Uterus (tissue), 4 donors: ENCODE data around the gene CLDN25. TPM values are rescaled to one million over a fixed set of nuclear protein-coding genes. Genes with fewer than 3 reads are reported as not detected.
"Not testable (repeated sequence)": the region's sequence is repeated elsewhere in the genome, so short reads cannot be mapped to it uniquely, and the experiment has no call there.

Experiments
- DNase-seq, 2 donors: peaks; one replicate each; pipeline ENCODE4 v3.0.0-alpha.2; 2019 to 2020
- H3K27ac ChIP-seq, 2 donors: fragments of 200-600 bp; sonication (generic); 1 replicate in 1 of 2; 2 replicates in 1 of 2; pipeline ENCODE4 v1.5.1; 2016 to 2018
- H3K27me3 ChIP-seq, 2 donors: fragments of 200-600 bp; sonication (generic); one replicate each; pipeline ENCODE4 v1.5.1; 2018 to 2019; ENCODE audit warnings: control low read depth in 1 of 2
- H3K36me3 ChIP-seq, 2 donors: fragments of 200-600 bp; sonication (generic); one replicate each; pipeline ENCODE4 v1.5.1; 2019; ENCODE audit warnings: control low read depth in 1 of 2
- H3K4me1 ChIP-seq, 2 donors: fragments of 200-600 bp; sonication (generic); one replicate each; pipeline ENCODE4 v1.5.1; 2018 to 2019; ENCODE audit warnings: control low read depth in 1 of 2
- H3K4me3 ChIP-seq, 2 donors: fragments of 200-600 bp; sonication (generic); 1 replicate in 1 of 2; 2 replicates in 1 of 2; pipeline ENCODE4 v1.5.1; 2018 to 2019; ENCODE audit warnings: mild to moderate bottlenecking in 1 of 2
- H3K9me3 ChIP-seq, 2 donors: fragments of 200-600 bp; sonication (generic); one replicate each; pipeline ENCODE4 v1.5.1; 2019; ENCODE audit warnings: control low read depth in 1 of 2
- CTCF ChIP-seq, 4 experiments: fragments of 200-600 bp in 2 of 4; fragments of 450-650 bp in 2 of 4; sonication (generic) in 2 of 4; IDR thresholded peaks; one replicate each; pipeline ENCODE4 v1.5.1; 2016 to 2019; ENCODE audit warnings: antibody characterized with exemption in 4 of 4, mild to moderate bottlenecking in 2 of 4, moderate library complexity in 1 of 4
- POLR2A ChIP-seq, 2 donors: fragments of 450-650 bp; IDR thresholded peaks; one replicate each; pipeline ENCODE4 v1.6.1; 2016; ENCODE audit warnings: antibody characterized with exemption in 2 of 2, mild to moderate bottlenecking in 1 of 2, moderate library complexity in 1 of 2
- intact Hi-C: fragments of 100-400 bp; cut with DNase I; formaldehyde crosslinking; loops from one replicate; pipeline ENCODE4 v1.15.1; 2023; ENCODE audit warnings: low total_unique reads
- total RNA-seq, 4 donors: library from RNA; depleted of rRNA in 3 of 4; stranded (reverse); fragments of >200 nt in 3 of 4; gene quantifications; one replicate each; pipeline versions ENCODE4 v1.1.0 to v1.2.4, GENCODE V29; 2014 to 2023
- donor health status: DM: yes; HTN: yes; CAD: no.

The CLDN25 gene
- total RNA-seq, 4 donors from 2014 or later, result not detected

GRCh38 chr11:113760241-113760640, 19.4 kb upstream of the CLDN25 start:
- no peaks in the 10 kb centered on the region for H3K27me3 ChIP-seq
- H3K9me3 ChIP-seq, result no peaks in the 10 kb centered on the region
- no peak overlapping the region for H3K4me3 ChIP-seq
- no peaks in the 10 kb centered on the region for H3K36me3 ChIP-seq
- intact Hi-C loops, result no loop called here
- H3K4me1 ChIP-seq, result no peaks in the 10 kb centered on the region
- no peak for TF ChIP-seq CTCF (IDR thresholded peaks at IDR 0.05)
- TF ChIP-seq POLR2A (IDR thresholded peaks at IDR 0.05), result no peak
- DNase-seq, result no peak
- H3K27ac ChIP-seq, result no peak overlapping the region

DNA sequence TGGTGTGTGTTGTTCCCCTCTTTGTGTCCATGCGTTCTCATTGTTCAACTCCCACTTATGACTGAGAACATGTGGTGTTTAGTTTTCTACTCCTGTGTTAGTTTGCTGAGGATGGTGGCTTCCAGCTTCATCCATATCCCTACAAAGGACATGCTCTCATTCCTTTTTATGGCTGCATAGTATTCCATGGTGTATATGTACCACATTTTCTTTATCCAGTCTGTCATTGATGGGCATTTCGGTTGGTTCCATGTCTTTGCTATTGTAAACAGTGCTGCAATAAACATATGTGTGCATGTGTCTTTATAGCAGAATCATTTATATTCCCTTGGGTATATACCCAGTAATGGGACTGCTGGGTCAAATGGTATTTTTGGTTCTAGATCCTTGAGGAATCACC, 16.6 kb upstream of the CLDN25 start:
- H3K36me3 ChIP-seq, H3K4me3 ChIP-seq, H3K9me3 ChIP-seq, H3K4me1 ChIP-seq, H3K27ac ChIP-seq, intact Hi-C loops, H3K27me3 ChIP-seq, DNase-seq: not testable (repeated sequence)

GRCh38 chr11:113764527-113765219, 14.9 kb upstream of the CLDN25 start:
- Histone ChIP-seq H3K27ac (no peak overlapping the region), H3K27me3 (no peaks in the 10 kb centered on the region), H3K4me3 (no peak overlapping the region), H3K36me3 (no peaks in the 10 kb centered on the region), H3K9me3 (no peaks in the 10 kb centered on the region), H3K4me1 (no peaks in the 10 kb centered on the region)
- intact Hi-C loops, result no loop called here
- TF ChIP-seq CTCF (IDR thresholded peaks at IDR 0.05) (no peak), POLR2A (IDR thresholded peaks at IDR 0.05) (no peak)
- no peak for DNase-seq

DNA sequence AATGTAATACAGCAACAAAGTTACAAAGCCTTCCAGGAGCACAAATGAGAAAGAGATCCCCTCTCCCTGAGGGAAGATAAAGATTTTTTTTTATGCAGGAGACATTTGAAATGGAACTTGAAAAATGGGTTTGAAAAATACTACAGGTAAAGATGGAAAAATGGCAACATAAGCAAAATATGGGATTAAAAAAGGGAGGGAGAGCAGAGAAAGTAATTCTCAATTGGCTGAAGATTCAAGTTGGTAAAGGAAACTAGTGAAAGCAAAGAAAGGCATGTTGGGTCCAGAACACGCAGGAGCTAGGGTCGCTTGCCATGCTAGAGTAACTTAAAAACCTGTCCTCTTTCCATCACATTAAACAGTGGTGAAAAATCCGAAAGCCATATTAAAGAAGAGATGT, 7.6 kb upstream of the CLDN25 start:
- Histone ChIP-seq H3K4me3 (no peak overlapping the region), H3K9me3 (no peaks in the 10 kb centered on the region), H3K27ac (no peak overlapping the region), H3K27me3 (no peaks in the 10 kb centered on the region), H3K36me3 (no peaks in the 10 kb centered on the region), H3K4me1 (no peaks in the 10 kb centered on the region)
- no peak for DNase-seq
- intact Hi-C loops, result no loop called here
- TF ChIP-seq POLR2A (IDR thresholded peaks at IDR 0.05) (no peak), CTCF (IDR thresholded peaks at IDR 0.05) (no peak)

DNA sequence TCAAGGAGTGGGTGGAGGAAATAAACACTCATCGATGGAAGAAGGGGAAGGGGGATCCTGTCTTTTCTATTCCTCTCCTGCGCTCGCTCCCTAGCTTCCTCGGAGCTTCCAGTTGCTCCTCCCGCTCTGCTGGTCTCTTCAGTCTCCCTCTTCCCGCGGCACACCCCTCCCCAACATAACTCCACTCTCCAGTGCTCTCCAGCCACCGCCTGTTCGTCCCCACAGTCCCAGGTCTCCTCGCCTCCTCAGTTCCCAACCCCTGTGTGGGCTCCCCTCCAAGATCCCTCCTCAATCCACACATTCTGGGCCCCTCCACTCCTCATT, 6.5 kb upstream of the CLDN25 start:
- Histone ChIP-seq H3K4me3 (peak overlapping the region; percentile 79 to 88), H3K4me1 (no peaks in the 10 kb centered on the region), H3K9me3 (no peaks in the 10 kb centered on the region), H3K27me3 (no peaks in the 10 kb centered on the region), H3K36me3 (no peaks in the 10 kb centered on the region), H3K27ac (peak overlapping the region; percentile 79 to 93)
- TF ChIP-seq POLR2A (IDR thresholded peaks at IDR 0.05) (no peak), CTCF (IDR thresholded peaks at IDR 0.05) (no peak)
- DNase-seq, result no peak
- intact Hi-C loops, result no loop called here
